Muscle of leg (tissue), 11 donors: ENCODE results near the gene GFOD1. TPM values are rescaled to one million over a fixed set of nuclear protein-coding genes. Genes with fewer than 3 reads are reported as not detected.

Experiments
- DNase-seq: peaks from one replicate; pipeline ENCODE4 v3.0.0; 2013
- H3K27ac ChIP-seq: one replicate; pipeline ENCODE4 v1.5.1; 2013; ENCODE audit warnings: mild to moderate bottlenecking, low read length, control low read depth
- H3K27me3 ChIP-seq: one replicate; pipeline ENCODE4 v1.6.1; 2013; ENCODE audit warnings: low read length; ENCODE audit not compliant: control insufficient read depth, insufficient read depth
- H3K36me3 ChIP-seq: one replicate; pipeline ENCODE4 v1.6.1; 2013; ENCODE audit warnings: low read length; ENCODE audit not compliant: control insufficient read depth, insufficient read depth
- H3K4me1 ChIP-seq: one replicate; pipeline ENCODE4 v1.6.1; 2013; ENCODE audit warnings: low read length; ENCODE audit not compliant: control insufficient read depth, insufficient read depth
- H3K4me3 ChIP-seq: one replicate; pipeline ENCODE4 v1.5.1; 2013; ENCODE audit warnings: low read length, control low read depth
- H3K9me3 ChIP-seq: replicated peaks from 2 replicates; pipeline ENCODE4 v1.6.1; 2013; ENCODE audit warnings: low read depth, low read length; ENCODE audit not compliant: control insufficient read depth
- WGBS: methylation state at CpG from one replicate; pipeline ENCODE4 v1.1.5; 2013; ENCODE audit warnings: missing lambda C conversion rate; ENCODE audit not compliant: insufficient coverage; 5-methylcytosine and 5-hydroxymethylcytosine counted together
- polyA plus RNA-seq, 8 donors: library from polyadenylated mRNA; unstranded; fragments of 120-200 nt; gene quantifications; one replicate each; pipeline versions ENCODE4 v1.2.1 to v1.2.3, GENCODE V29; 2013; ENCODE audit warnings: inconsistent platforms in 1 of 8, low replicate concordance in 1 of 8; ENCODE audit not compliant: insufficient read length in 8 of 8, insufficient read depth in 1 of 8
- total RNA-seq: library from RNA; stranded (reverse); fragments of 120-200 nt; gene quantifications from one replicate; pipeline ENCODE4 v1.2.4, GENCODE V29; 2013

GFOD1 gene
- total and polyA plus RNA-seq, 9 donors = 2.1 to 4.1 (median 2.6) TPM

DNA sequence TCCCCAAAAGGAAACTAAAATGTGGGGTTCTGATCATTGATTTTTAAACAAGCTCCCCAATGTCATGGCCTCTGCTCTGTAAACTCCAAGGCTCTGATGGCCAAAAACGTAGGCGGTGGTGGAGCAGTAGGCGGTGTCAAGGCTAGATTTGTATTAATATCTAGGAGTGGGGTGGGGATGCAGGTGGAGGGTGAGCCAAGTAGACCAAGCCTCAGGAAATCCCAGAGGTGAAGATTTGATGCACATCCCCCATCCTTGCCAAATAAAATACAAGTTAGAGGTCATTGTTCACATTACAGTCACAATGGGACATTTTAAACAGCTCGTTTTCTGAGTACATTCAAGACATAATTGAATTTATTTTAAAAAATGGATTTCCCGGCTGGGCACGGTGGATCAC lies 128.1 kb downstream of the GFOD1 start:
- H3K27me3 ChIP-seq = no peaks in the 10 kb centered on the region
- no peak overlapping the region for H3K4me3 ChIP-seq
- H3K4me1 ChIP-seq = peaks cover 19% of the 10 kb centered on the region
- no peaks in the 10 kb centered on the region for H3K36me3 ChIP-seq
- WGBS = 80% methylated on average over 1 of the region's 6 CpGs
- no peak overlapping the region for H3K27ac ChIP-seq
- DNase-seq = no peak
- no peaks in the 10 kb centered on the region for H3K9me3 ChIP-seq

DNA sequence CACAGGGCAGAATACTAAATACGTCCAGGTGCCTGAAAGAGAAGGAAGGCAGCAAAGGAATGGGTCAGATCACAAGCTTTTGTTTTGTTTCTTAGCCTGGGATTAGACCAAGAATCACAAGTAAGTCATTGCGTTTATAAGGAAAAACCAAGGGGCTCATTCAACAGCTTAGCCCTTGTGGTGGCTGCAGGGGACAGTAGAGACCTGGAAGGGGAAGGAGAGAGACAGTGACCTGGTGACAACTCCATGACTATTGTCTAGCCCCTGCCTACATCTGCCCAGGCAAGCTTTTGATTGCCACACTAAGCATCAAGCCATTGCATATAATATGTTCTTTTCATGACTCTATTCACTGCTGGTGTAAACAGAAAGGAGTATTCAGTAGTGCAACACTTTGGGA lies 128.9 kb downstream of the GFOD1 start:
- Histone ChIP-seq H3K4me1 (peaks cover 21% of the 10 kb centered on the region), H3K4me3 (no peak overlapping the region), H3K27ac (no peak overlapping the region), H3K36me3 (no peaks in the 10 kb centered on the region), H3K27me3 (no peaks in the 10 kb centered on the region), H3K9me3 (no peaks in the 10 kb centered on the region)
- WGBS = 83% methylated on average over 1 of the region's 2 CpGs
- no peak for DNase-seq

DNA sequence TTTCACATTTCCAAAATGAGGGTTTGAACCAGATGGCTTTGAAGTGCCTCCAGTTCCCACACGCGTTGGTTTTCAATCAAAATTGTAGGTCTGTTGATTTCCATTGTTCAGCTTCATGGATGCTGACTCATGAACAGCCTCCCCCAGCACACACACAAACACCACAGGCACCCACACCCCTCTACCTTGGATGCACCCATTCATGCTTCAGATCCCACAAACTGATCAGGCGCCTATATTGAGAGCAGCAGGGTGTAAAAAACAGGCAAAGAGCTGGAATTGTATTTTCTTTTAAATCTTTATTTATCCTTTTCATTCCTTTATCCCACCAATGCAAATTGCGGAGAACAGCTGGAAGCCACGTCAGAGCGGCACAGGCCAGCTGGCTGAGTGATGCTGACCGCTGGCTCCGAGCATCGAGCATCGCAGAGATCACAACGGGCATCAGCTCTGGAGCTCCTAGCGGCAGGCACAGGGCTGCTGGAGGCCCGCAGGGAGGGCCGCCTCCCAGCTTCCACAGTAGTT lies 129.8 kb downstream of the GFOD1 start:
- H3K4me1 ChIP-seq = peaks cover 21% of the 10 kb centered on the region
- no peaks in the 10 kb centered on the region for H3K27me3 ChIP-seq
- WGBS = 61% methylated on average over 8 of the region's 14 CpGs
- no peak overlapping the region for H3K4me3 ChIP-seq
- peak; percentile 71 for DNase-seq
- peak overlapping the region; percentile 53 for H3K27ac ChIP-seq
- H3K36me3 ChIP-seq = no peaks in the 10 kb centered on the region
- no peaks in the 10 kb centered on the region for H3K9me3 ChIP-seq

DNA sequence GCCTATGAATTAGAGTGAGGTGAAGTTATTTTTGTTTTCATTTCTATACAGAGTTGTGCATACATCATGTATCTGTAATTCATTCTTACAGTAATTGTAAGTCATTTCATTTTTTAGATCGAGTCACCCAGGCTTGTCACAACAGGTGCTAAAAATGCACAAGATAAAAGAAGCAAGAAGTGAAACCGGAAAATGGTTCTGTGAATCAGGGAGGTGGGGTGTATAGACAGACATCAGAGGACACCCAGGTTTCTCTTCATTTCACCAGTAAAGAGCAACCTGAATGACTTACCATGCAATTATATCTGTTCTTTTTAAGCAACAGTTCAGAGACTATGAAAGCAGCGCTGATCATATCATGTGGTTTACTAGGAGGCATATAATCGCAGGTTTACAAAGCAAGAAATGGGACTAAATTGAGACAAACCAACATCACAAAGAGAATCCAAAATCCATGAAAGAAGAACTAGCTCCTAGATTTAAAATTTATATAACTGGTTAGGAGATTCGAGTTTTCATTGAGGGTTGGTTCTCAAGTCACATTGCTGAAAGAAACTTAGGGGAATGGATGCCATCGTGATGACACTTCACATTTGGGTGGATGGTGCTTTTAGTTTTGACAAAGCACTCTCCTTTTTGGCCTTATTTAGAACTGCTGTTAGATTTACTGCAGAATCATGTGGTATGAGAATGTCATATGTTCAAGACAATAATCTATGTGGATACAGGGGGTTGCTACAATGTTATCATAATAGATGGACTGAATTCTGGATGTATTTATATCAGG lies 131.2 kb downstream of the GFOD1 start:
- no peak for DNase-seq
- Histone ChIP-seq H3K27ac (no peak overlapping the region), H3K27me3 (no peaks in the 10 kb centered on the region), H3K4me3 (no peak overlapping the region), H3K36me3 (no peaks in the 10 kb centered on the region), H3K9me3 (no peaks in the 10 kb centered on the region), H3K4me1 (peaks cover 25% of the 10 kb centered on the region)
- 89% methylated on average over 1 of the region's 6 CpGs for WGBS

DNA sequence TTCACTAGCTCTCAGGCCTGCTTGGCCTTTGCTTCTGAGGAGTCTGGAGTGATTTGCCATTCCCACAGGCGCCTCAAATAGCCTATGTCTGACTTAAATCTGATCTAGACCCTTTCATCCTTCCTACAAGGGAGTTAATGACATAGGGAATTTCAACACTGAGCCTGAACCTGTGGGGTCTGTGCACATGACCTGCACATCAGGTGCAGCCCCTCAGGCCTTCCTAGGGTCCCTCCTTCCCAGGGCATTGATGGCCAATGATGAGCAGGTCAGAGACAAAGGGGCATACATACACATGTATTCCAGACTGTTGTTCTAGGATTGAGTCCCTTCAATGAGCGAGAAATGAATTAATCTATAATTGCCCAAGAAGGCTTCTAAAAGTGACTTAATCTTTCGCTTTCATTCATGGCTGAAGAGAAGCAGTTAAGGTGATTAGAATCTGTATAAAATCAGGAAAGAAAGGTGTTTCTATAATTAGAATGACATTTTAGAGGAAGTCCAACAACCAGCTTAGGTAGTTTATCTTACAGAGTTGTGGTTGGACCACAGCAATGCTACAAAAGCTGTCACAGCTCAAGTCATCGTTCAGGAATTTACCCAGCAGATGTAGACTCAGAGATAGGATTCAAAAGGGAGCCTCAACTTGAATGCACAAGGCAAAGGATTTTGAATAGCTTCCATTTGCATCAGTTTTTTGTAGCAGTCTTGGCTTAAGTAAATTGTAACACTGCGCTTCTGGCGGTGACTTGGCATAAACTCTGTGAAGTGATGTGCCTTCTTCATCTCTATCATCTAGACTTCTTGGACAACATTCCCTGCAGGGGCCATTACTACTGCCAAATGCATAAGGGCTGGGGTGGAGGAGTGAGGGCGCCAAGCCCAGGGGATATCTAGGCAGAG lies 132.1 kb downstream of the GFOD1 start:
- Histone ChIP-seq H3K4me3 (no peak overlapping the region), H3K27me3 (no peaks in the 10 kb centered on the region), H3K9me3 (no peaks in the 10 kb centered on the region), H3K4me1 (peaks cover 28% of the 10 kb centered on the region), H3K27ac (no peak overlapping the region), H3K36me3 (no peaks in the 10 kb centered on the region)
- WGBS = 69% methylated on average over 3 of the region's 7 CpGs
- DNase-seq = peak; percentile 52

DNA sequence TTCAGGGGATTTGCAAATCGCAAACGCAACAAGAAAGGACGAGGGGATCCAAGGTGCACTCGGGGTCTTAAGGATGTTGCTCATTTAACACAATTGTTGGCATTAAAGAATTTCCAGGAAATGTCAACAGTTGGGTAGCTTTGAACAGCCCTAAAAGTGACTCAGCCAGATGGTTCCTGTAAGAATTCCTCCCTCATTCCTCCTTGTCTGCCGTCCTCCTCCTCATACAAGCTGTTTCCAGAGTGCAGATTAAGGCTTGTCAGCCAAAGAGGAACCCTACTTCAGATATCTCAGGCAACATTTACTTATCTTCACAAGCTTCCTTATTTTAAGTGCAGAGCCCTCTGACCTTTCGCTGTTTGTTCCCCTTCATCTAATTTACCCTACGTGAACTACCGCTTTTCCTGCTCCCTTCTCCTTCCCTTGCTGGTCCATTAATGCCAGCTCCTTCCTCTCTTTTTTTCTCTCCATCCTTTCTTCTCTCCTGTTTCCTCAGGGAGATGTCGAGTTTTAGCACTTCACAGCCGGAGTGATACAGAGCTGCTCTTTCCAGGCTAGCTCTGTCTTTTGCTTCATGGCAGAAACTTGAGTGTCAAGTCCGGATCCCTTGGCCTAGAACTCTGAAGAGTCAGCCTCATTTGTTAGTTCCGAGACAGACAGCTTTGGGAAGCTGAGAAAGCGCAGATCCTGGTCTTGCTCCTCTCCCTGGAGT lies 132.9 kb downstream of the GFOD1 start:
- 63% methylated on average over 12 of the region's 13 CpGs for WGBS
- H3K36me3 ChIP-seq = no peaks in the 10 kb centered on the region
- no peak overlapping the region for H3K4me3 ChIP-seq
- DNase-seq = peak; percentile 36
- H3K27me3 ChIP-seq = no peaks in the 10 kb centered on the region
- peaks cover 28% of the 10 kb centered on the region for H3K4me1 ChIP-seq
- no peaks in the 10 kb centered on the region for H3K9me3 ChIP-seq
- H3K27ac ChIP-seq = no peak overlapping the region

DNA sequence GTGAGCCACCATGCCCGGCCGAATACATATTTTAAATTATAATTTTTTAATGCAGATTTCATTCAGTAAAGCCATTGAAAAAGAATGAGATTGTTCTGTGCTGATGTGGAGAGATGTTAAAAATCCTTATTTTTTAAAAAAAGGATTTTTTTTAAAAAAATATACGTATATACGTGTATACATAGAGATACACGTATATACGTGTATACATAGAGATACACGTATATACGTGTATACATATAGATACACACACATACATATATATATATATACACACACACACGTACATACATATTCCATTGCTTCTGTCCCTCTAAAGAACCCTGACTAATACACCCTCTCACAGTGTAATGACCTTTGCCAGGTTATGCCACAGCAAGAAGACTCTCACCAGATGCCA lies 135.2 kb downstream of the GFOD1 start:
- WGBS = 100% methylated on average over 1 of the region's 9 CpGs

DNA sequence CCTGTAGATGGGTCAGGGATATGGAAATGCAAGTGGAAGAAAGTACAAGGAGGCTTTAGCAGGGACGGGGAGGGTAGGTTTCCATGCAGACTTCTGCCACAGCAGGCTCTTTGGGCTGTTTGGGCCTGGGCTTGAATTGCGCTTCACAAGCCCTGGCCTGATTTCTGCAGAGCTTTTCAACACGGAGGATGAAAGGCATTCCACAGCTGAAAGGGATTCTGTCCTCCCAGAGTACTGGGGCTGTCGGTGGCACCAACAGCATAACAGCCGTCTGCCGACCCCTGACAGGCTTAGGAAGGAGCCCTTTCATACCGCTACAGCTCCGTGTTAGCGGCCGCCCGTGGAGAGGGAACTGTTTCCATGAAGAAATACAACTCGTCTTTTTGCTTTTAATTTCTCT lies 136.1 kb downstream of the GFOD1 start:
- DNase-seq = no peak
- WGBS = 52% methylated on average over 12 of the region's 12 CpGs
- Histone ChIP-seq H3K9me3 (no peaks in the 10 kb centered on the region), H3K27me3 (no peaks in the 10 kb centered on the region), H3K27ac (no peak overlapping the region), H3K4me1 (peaks cover 21% of the 10 kb centered on the region), H3K36me3 (no peaks in the 10 kb centered on the region), H3K4me3 (no peak overlapping the region)

More for the DNA sequence above, 135.2 kb downstream of the GFOD1 start:
- Histone ChIP-seq H3K36me3 (no peaks in the 10 kb centered on the region), H3K27me3 (no peaks in the 10 kb centered on the region), H3K9me3 (no peaks in the 10 kb centered on the region), H3K4me3 (no peak overlapping the region), H3K27ac (no peak overlapping the region), H3K4me1 (peaks cover 21% of the 10 kb centered on the region)
- no peak for DNase-seq

DNA sequence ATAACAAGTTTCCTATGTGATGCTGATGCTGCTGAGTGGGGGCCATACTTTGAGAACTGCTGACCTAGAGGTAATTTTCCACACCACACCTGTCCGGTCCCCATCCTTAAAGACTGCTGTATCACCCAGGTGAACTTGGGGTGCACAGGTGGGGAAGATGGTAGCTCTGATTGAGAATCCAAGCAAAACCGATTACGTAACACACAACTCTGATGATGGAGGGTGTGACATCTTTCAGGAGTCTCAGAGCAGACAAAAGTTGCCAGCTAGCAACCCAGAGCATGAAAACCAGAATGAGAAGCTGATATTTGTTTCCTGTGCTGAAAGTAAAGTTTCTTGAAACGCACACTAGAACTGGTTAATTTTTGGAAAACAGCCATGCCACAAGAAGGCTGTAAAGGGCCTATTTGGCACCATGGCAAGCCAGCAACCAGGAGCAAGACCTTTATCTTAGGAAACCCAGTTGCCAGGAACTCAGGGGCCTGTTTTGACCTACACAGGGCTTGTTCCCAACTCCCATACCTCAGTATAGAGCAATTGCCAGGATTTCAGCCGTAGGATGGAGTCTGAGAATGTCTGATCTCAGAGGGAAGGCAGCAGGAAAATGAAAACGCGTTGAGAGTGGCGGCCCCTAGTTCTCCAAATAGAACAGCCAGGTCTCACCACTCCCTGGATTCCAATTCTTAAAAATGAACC lies 137.4 kb downstream of the GFOD1 start:
- H3K4me3 ChIP-seq = no peak overlapping the region
- no peak for DNase-seq
- WGBS = 96% methylated on average over 3 of the region's 8 CpGs
- peaks cover 15% of the 10 kb centered on the region for H3K4me1 ChIP-seq
- H3K36me3 ChIP-seq = no peaks in the 10 kb centered on the region
- no peaks in the 10 kb centered on the region for H3K27me3 ChIP-seq
- no peaks in the 10 kb centered on the region for H3K9me3 ChIP-seq
- H3K27ac ChIP-seq = no peak overlapping the region
